Fibroblast of lung (primary cell): ENCODE results near the gene NTRK3.

ENCODE experiments used
- EZH2 ChIP-seq: IDR thresholded peaks from 2 replicates; pipeline ENCODE4 v1.5.1; 2012; ENCODE audit warnings: low read length, control low read depth, mild to moderate bottlenecking; ENCODE audit errors: missing control alignments
- TF ChIP-seq, protein P1 (sequence below), 2 donors: IDR thresholded peaks in 1 of 2; conservative IDR thresholded peaks in 1 of 2; 1 replicate in 1 of 2; 2 replicates in 1 of 2; pipeline ENCODE4 v1.5.1; 2011 to 2012; ENCODE audit warnings: low read length in 2 of 2, control low read depth in 1 of 2, inconsistent platforms in 1 of 2, low read depth in 1 of 2, mild to moderate bottlenecking in 1 of 2

DNA sequence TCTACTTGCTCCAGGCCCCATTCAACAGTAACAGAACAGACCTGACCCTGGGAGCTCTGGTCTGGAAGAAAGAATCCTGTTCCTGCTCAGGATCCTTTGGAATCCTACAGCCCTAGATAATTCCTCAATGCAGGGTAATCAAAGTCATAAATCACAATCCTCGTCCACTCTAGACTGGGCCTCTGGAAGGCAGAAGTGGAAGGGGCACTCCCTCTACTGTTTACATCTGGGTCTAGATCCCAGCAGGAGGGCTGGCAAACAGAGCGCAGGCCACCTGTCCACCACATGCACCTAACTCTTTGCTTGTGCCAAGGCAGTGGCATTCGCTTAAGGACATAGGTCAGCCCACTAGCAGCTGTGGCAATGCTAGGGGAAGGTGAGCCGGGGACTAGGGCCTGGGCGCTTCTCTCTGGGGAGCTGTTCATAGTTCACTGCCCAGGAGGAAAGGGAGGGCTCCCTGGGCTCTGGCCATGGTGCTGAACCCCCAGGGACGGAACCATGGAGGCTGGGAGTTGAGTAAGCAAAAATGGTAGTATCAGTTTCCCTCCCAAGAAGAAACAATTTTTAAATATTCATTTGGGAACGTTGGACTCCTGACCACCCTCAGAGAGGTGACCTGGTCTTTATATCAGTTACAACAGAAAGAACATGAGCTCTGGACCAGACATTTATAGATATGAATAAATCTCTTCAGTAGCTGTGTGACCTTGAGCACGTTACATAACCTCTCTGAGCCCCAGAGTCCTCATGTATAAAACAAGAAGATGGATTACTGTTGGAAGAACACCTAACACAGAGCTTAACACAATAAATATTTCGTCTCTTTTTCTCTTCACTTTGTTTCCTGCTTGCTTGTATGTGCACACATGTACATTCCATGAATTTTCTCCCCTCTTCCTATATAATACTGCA lies 90.2 kb downstream of the NTRK3 start:
- TF ChIP-seq, protein P1, sequence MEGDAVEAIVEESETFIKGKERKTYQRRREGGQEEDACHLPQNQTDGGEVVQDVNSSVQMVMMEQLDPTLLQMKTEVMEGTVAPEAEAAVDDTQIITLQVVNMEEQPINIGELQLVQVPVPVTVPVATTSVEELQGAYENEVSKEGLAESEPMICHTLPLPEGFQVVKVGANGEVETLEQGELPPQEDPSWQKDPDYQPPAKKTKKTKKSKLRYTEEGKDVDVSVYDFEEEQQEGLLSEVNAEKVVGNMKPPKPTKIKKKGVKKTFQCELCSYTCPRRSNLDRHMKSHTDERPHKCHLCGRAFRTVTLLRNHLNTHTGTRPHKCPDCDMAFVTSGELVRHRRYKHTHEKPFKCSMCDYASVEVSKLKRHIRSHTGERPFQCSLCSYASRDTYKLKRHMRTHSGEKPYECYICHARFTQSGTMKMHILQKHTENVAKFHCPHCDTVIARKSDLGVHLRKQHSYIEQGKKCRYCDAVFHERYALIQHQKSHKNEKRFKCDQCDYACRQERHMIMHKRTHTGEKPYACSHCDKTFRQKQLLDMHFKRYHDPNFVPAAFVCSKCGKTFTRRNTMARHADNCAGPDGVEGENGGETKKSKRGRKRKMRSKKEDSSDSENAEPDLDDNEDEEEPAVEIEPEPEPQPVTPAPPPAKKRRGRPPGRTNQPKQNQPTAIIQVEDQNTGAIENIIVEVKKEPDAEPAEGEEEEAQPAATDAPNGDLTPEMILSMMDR (conservative IDR thresholded peaks at IDR 0.05 in 1 of 2, IDR thresholded peaks at IDR 0.05 in 1 of 2; ENCODE audit: low read depth in 1 of 2, low read length in 2 of 2), result no peak
- no peak for TF ChIP-seq EZH2
